ENCODE results near the gene TPST2.

DNA sequence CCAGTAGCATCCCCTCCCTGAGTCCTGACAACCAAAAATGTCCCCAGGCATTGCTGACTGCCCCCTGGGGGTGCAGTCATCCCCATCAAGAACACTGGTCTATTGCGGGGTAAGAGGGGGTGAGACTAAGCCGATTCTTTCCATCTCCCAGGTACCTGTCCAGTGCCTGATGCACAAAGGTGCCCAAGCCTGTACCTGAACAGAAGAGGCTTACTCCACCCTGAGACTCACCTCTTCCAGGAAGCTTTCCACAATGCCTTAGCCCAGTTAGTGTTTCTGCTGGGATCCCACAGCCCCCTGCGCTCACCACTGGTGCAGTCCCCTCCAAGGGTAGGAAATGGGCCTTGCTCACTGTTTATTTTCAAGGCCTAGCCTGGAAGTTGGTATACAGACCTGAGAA lies 22.9 kb downstream of the TPST2 start:
- TF ChIP-seq, protein P1, sequence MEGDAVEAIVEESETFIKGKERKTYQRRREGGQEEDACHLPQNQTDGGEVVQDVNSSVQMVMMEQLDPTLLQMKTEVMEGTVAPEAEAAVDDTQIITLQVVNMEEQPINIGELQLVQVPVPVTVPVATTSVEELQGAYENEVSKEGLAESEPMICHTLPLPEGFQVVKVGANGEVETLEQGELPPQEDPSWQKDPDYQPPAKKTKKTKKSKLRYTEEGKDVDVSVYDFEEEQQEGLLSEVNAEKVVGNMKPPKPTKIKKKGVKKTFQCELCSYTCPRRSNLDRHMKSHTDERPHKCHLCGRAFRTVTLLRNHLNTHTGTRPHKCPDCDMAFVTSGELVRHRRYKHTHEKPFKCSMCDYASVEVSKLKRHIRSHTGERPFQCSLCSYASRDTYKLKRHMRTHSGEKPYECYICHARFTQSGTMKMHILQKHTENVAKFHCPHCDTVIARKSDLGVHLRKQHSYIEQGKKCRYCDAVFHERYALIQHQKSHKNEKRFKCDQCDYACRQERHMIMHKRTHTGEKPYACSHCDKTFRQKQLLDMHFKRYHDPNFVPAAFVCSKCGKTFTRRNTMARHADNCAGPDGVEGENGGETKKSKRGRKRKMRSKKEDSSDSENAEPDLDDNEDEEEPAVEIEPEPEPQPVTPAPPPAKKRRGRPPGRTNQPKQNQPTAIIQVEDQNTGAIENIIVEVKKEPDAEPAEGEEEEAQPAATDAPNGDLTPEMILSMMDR (IDR thresholded peaks at IDR 0.05; ENCODE audit: poor library complexity) = no peak
- no peak for TF ChIP-seq EZH2phosphoT487 (IDR thresholded peaks at IDR 0.05; ENCODE audit: low read depth, severe bottlenecking, unreplicated experiment)

Measured in hepatocyte (in vitro differentiated cells).